ENCODE data around the gene ANKRD18A. TPM values are rescaled to one million over a fixed set of nuclear protein-coding genes. Genes with fewer than 3 reads are reported as not detected.

The ANKRD18A gene
- polyA plus RNA-seq (ENCODE audit: insufficient read length in 4 of 4), result 1 to 10 TPM; 2.3 to 5.9 (median 4.4) TPM

DNA sequence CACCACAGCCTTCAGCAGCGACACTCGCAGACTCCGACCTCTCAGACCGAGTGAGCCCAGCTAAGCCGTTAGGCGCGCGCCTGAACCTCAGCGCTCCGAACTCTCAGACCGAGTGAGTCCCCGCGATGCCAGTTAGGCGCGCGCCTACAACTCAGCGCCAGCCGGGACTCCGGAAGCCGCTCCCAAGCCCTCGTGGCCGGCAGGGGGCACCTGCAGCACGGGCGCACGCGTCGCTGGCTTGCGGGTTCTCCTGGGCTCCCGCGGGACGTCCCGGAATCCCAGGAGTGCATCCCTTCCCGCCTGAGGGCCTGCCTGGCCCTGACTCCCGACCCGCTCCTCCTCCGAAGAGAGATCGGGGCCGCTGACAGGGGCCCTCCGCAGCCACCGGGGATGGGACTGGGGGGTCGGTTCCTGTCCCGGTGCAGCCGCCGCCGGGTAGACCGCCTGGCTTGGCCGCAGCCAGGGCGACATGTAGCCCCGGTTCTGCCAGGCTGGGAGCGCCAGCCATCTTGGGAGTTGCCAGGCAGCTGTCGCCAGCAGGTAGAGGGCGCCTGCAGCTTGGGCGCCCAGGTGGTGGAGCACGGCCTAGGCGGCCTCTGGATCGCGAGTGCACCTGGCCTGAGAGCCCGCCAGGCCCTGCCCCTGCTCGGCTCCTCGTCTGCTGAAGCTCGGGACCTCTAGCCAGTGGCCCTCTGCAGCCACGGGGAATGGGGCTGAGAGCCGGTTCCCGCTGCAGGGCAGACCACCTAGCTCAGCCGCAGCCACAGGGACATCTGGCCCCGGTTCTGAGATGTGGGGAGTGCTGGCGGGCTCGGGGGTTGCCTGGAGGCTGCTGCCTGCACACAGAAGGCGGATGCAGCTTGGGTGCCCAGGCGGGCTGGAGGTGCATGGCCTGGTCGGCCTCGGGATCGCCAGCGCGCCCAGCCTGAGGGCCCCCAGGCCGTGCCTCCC lies at the start of gene ANKRD18A:
Gene ANKRD18A (minus strand): TSS at position 114 of the 951 bp plus-strand sequence. CDS start 311 bp downstream, outside the sequence.
- peak in 3 of 4 donors; percentile 65 to 74 (median 71) for DNase-seq (ENCODE audit: low read depth in 4 of 4, low spot score in 2 of 4)

DNA sequence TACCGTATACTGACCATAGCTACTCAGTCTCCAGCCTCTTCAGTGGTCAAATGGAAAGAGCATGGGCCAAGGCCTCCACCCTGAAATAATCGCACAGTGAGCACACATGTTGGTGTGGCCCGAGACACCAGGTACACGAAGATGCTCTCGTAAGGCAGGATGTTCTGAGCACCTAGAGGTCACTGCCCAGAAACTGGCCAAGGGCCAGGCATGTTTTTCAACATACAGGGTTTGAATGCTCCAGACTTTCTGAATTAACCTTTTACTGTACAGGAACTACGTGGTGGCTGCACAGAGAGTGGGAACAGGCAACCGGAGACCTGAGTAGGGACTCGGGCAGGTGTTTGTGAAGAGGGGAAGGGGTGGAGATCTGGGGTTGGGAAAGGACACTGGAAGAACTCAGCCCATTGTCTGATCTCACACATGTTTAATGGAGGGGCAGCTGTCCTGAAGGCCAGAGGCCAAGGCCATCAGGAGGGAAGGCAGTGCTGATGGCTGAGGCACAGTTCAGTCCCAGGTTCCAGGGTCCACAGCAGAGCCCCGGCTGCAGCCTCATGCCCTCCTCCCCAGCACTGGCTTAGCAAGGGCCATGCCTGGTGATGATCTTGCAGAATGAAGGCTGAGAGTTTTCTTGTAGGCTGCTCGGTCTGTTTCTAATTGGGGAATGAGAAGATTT lies 48.5 kb upstream of the ANKRD18A start:
- DNase-seq (ENCODE audit: low read depth in 4 of 4, low spot score in 2 of 4), result no peak

DNA sequence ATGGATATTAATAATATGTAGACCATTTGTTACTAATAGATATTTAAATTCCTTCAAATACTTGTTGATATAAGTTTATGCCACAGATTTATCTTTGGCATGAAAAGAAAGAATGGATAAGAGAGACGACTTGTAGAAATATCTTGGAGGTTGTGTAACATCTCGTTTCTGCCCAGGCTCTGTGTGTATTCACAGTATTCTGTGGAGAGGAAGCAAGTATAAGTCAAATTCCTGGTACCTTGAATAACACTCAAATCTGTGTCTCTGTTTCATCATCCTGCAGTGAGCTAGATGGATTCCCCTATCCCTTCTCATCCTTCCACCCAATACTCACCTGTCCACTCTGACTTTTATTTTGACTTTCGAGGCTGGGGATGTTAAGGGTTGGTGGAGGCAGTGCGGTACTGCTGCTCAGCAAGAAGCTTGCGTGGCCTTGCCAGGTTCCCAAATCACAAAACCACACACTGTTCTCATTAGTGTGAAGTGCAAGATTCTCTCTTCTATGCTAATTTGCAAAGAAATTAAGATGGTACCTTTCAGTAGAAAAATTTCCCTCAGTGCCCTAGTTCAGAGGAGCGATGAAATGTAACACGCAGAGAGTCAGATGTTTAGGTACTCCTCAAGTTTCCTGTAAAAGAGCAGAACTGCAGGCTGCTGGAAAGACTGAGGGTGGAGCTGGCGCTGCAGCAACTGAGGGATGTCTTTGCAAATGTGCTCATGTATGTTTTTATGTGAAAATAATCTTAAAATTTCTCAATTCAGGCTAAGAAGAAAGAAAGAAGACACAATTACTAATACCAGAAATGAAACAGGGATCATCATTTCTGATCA lies 42.6 kb upstream of the ANKRD18A start:
- no peak for DNase-seq (ENCODE audit: low read depth in 4 of 4, low spot score in 2 of 4)

DNA sequence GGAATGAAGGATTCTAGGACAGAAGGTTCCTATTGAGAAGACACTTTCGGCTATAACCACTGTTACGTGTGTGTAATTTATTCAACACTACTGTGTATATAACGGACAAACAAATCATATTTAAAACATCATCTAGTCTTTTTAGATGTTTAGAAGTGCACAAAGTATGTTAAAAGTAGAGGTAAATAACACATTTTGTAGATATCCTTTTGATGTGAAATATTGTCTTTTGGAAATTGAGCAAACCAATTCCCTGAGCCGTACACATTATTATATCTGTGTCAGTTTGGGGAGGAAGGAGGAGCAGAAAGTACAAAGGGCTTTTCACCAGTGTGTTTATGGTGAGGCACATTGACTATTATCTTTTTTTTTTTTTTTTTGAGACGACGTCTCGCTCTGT lies 39.1 kb upstream of the ANKRD18A start:
- no peak for DNase-seq (ENCODE audit: low read depth in 4 of 4, low spot score in 2 of 4)

DNA sequence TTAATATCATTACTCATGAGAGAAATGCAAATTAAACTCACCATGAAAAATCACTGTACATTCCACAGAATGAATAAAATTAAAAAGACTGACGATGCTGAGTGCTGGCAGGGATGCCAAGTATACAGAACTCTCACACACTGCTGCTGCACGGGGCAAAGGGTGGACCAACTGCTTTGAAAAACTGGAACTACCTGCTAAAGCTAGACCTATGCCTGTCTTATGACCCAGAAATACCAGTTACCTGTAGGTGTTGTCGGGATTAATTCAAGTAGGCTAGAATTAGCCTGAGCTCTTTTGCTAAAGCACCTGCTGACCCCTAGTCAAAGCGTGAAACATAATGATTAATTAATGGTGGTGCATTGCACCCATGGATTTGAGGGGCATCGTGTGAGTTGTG lies 36.5 kb upstream of the ANKRD18A start:
- DNase-seq (ENCODE audit: low read depth in 4 of 4, low spot score in 2 of 4), result no peak

DNA sequence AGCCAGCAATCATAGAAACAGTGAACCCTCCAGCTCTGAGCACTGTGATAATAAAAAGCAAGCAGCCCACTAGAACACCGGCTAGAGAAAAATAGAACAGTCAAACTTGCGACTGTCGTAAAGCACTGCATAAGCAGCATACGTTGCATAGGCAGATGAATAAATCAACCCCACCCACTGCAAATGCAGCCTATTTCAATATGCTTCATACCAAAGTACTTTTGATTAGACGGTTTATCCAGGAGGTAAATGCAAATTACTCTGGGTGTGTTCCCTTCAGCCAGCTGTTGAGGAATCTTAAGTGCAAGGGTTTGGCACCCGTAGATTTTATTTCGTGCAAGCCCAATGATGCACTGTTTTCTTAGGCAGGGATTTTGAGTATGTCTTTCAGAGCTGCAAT lies 32.1 kb upstream of the ANKRD18A start:
- DNase-seq (ENCODE audit: low read depth in 4 of 4, low spot score in 2 of 4), result no peak

DNA sequence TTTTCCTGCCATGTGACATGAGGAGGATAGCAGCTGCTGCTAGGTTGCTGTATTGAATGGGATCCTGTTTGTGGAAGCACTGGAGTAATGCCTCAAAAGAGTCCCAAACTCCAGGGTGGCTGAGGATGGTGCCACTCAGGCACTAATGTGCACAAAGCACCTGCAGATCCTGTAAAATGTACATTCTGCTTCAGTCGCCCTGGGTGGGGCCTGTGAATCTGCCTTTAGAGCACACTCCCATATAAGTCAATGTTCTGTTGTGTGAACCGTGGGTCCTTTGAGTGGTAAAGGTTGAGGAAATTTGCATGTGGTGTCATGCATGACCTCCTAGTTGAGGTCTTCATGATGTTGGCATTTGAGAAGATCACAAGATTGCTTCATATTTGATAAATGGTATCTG lies 31.6 kb upstream of the ANKRD18A start:
- DNase-seq (ENCODE audit: low read depth in 4 of 4, low spot score in 2 of 4), result no peak

DNA sequence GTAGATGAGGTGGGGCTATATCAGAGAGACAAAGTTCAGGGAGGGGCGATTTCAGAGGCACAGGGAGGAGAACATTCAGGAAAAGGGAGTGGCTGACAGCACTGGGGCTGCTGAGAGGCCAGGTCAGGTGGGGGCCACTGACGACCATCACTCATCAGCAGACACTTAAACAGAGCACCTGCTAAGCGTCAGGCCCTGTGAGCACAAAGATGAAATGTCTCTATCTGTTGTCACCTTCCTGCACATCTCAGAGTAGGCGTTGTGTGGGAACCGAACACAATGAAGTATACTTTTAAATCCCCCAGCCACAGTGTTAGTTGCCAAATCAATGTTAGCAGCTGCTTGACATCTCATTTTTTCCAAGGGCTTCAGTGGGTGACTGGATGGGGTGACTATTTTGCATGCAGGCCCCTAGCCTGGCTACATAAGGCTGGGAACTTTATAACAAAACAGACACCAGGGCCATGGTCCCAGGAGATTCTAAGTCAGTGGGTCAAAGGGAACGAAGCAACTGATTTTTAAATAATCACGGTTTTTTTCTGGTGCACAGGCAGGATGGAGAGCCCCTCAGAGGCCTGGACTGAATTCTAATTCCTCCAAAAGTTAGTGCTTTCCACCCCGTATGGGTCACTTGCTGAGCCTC lies 31.1 kb upstream of the ANKRD18A start:
- no peak for DNase-seq (ENCODE audit: low read depth in 4 of 4, low spot score in 2 of 4)

DNA sequence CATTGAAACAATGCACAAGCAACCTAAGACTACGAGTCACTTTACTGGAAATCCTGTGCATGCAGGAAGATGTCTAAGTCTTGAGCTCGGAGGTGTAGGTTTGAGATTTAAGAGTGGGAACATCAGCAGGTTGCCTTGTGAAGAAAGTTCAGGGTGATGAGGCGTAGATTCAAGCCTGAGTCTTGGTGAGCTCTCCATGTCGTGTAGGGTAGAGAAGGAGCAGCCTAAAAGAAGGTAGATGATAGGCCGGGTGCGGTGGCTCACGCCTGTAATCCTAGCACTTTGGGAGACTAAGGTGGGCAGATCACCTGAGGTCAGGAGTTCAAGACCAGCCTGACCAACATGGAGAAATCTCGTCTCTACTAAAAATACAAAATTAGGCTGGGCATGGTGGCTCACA lies 30.2 kb upstream of the ANKRD18A start:
- DNase-seq (ENCODE audit: low read depth in 4 of 4, low spot score in 2 of 4), result no peak

DNA sequence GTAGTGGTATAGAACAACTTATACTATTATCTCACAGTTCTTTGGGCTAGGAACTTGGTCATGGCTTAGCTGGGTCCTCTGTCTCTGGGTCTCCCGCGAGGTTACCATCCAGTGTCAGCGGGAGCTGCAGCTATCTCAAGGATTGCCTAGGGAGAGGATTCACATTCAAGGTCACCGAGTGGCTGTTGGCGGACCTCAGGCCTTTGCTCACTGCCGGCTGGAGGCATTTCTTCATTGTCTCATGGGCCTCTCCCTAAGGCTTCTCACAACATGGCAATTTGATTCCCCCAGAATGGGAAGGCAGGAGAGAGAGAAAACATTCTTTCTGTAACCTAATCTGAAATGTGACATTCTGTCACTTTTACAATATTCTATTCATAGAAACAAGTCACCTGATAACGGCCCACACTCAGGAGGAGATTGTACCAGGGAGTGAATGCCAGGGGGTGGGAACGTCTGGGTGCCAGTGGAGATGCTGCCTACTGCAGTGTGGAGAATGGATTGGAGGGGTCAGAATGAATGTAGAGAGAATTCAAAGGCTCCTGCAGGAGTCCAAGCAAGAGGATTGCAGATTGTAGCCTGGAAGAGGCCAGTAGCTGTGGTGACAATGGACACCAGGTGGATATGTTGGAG lies 29.5 kb upstream of the ANKRD18A start:
- DNase-seq (ENCODE audit: low read depth in 4 of 4, low spot score in 2 of 4), result no peak

DNA sequence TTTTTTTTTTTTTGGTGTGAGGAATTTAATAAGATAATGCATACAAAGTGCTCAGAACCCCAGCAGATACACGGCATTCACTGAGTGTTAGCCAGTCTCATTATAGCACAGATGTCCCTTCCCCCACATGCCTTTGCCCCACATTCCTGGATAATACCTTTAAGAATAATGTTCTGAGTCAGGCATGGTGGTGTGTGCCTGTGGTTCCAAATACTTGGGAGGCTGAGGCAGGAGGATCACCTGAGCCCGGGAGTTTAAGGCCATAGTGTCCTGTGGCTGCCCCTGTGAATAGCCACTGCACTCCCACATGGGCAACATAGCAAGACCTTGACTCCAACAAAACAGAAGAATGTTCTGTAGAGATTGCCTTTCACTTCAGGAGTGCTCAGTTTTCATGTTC lies 24.2 kb upstream of the ANKRD18A start:
- no peak for DNase-seq (ENCODE audit: low read depth in 4 of 4, low spot score in 2 of 4)

DNA sequence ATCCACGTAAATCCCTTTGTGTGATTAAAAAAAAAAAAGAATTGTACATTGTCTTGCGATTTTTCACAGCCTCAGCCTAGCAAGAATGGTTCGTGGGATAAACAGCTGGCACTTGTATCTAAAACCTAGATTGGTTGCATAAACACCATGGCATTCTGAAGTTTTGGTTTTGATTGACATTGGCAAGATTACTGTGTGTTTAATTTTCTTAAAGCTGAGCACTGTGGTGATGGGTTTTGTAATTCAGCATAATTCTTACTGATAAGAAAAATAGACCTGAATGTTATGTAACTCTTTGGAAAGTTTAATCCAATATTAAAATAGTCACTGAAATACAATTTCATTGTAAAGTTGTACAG lies 23.4 kb upstream of the ANKRD18A start:
- DNase-seq (ENCODE audit: low read depth in 4 of 4, low spot score in 2 of 4), result no peak

DNA sequence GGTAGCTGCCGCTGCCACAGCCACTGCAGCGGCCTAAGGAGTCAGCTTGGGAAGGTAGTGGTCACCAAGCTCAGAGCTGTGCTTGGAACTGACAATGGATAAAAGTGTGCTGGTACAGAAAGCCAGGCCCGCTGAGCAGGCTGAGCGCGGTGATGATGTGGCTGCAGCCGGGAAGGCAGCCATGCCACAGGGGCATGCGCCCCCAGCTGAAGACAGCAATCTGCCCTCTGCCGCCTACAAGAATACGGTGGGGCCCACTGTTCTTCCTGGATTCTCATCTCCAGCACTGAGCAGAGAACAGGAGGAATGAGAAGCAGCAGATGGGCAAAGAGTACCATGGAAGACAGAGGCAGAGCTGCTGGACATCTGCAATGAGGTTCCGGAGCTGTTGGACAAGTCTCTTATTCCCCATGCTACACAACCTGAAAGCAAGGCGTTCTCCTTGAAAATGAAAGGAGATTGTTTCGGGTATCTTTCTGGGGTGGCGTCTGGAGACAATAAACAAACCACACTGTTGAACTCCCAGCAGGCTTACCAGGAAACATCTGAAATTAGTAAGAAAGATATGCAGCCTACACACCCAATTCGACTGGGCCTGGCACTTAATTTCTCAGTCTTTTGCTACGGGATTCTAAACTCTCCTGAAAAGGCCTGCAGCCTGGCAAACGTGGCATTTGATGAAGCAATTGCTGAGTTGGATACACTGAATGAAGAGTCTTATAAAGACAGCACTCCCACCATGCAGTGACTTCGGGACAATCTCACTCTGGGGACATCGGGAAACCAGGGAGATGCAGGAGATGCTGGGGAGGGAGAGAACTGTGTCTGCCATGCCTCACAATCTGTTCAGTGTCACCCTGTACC lies 22.8 kb upstream of the ANKRD18A start:
- no peak for DNase-seq (ENCODE audit: low read depth in 4 of 4, low spot score in 2 of 4)

DNA sequence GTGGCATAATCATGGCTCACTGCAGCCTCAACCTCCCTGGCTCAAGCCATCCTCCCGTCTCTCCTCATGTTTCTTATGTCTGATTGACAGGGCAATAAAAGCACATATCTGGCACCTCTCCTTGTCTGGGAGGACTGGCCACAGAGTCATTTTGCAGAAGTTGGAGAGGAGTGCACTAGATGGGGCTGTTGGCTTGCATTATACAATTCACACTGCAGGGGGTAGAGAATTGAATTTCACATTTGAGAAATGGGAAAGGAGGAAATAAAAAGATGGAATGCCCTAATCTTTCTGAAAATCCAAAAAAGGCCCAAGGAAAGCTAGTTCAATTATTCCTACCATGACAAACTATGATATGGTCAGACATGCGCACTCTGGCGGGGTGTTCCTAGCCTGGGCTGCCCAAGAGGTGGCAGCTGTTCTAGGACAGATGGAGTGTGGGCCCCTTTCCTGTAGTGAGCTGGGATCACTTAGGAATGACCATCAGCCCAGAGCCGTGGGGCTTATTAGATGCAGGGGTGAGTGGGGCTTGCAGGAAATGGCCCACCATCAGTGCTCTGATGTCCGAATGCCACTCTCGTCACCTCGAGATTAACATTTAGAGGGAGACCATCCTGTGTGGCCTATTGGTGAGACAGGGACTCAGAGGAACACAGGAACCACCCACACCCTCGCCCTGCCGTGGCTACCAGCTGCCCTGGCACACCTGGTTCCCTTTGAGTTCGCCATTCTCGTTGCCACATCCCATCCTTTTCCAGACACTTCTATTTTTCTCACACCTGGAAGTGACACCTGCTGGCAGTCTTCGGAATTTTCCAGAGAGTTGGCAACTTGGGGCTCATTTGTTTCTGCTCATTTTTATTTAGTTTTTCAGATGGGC lies 21.8 kb upstream of the ANKRD18A start:
- no peak for DNase-seq (ENCODE audit: low read depth in 4 of 4, low spot score in 2 of 4)

DNA sequence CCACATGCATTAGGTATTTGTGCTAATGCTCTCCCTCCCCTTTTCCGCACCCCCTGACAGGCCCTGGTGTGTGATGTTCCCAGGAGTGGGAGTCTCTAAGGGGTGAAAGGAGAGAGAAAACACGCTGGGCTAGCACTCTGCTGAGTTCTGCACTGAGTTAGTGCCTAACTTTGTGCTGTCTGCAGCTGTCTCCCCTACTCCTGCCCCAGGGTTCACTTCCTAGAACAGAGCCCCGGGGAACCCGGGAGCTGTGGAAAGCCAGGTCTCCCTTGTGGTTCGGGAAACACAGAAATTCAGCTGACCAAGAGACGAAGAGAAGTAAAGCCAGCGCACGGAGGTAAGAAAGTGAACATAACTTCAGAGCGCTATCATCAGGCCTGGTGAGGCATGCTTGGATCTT lies 20.7 kb upstream of the ANKRD18A start:
- DNase-seq (ENCODE audit: low read depth in 4 of 4, low spot score in 2 of 4), result no peak

DNA sequence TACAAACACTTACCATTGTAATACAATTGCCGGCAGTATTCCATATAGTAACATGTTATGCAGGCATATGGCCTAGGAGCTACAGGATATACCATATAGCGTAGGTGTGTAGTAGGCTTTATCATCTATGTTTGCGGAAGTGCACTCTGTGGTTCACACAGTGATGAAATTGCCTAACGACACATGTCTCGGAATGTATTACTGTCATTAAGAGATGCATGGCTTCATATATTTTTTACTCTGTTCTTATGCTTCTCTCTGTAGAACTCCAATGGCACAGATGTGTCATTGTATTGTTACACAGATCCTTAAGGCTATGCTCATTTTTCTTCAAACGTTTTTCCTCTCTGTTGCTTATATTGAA lies 19.2 kb upstream of the ANKRD18A start:
- no peak for DNase-seq (ENCODE audit: low read depth in 4 of 4, low spot score in 2 of 4)

DNA sequence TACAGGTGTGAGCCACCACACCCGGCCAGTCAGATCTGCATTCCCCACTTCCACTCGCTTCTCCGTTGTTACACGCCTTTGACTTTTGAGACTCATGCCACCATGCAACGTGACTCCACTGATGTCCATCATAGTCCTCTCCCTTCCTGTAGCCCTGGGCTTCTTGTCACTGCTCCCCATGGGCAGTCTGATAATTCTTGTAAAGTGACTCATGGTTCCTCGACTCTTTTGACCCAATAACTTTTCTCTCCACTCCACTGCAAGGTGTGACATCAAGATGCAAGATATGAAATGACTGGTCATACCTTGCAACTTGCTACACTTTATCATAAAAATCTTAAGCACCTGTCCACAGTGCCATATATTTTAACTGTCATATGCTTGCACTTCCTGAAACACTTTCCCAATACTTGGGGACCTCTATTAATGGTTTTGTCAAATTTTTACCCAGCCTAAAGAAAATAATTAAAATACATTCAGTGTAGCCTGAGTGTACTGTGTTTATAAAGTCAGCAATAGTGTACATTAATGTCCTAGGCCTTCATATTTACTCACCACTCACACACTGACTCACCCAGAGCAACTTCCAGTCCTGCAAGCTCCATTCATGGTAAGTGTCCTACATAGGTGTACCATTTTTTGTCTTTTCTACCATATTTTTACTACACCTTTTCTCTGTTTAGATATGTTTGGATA lies 18.6 kb upstream of the ANKRD18A start:
- no peak for DNase-seq (ENCODE audit: low read depth in 4 of 4, low spot score in 2 of 4)

DNA sequence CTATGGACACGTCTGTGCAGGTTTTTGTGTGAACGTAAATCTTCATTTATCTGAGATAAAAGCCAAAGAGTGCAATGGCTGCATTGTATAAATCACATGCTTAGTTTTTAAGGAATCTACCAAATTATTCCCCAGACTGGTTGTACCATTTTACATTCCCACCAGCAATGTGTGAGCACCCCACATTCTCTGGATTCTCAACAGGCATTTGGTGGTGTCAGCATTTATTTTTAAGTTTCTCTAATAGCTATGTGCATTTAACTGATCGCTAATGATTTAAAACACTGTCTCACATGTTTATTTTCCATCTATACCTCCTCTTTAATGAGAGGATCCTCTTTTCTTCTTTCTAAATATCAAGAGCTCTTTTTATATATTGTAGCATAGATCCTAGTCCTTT lies 13.9 kb upstream of the ANKRD18A start:
- no peak for DNase-seq (ENCODE audit: low read depth in 4 of 4, low spot score in 2 of 4)
